Colonic mucosa (tissue), 4 donors: ENCODE data around the gene GCH1. TPM values are rescaled to one million over a fixed set of nuclear protein-coding genes. Genes with fewer than 3 reads are reported as not detected.

Experiments
- DNase-seq: peaks from one replicate; pipeline ENCODE4 v3.0.0-alpha.2; 2020
- H3K27ac ChIP-seq: fragments of 200-600 bp; one replicate; pipeline ENCODE4 v1.8.0; 2021
- H3K27me3 ChIP-seq: fragments of 200-600 bp; one replicate; pipeline ENCODE4 v1.8.0; 2021
- H3K36me3 ChIP-seq: fragments of 200-600 bp; one replicate; pipeline ENCODE4 v1.8.0; 2021
- H3K4me1 ChIP-seq: fragments of 200-600 bp; one replicate; pipeline ENCODE4 v1.8.0; 2021; ENCODE audit warnings: mild to moderate bottlenecking
- H3K4me3 ChIP-seq: fragments of 200-600 bp; one replicate; pipeline ENCODE4 v1.8.0; 2021
- H3K9ac ChIP-seq, 2 donors: one replicate each; pipeline ENCODE4 v1.7.0; 2013; ENCODE audit warnings: control low read depth in 2 of 2, low read depth in 2 of 2, low read length in 2 of 2
- H3K9me3 ChIP-seq: fragments of 200-600 bp; one replicate; pipeline ENCODE4 v1.8.0; 2021
- intact Hi-C: fragments of 100-400 bp; cut with DNase I; formaldehyde crosslinking; loops from one replicate; pipeline ENCODE4 v1.14.1; 2022
- total RNA-seq, 2 donors: library from RNA; stranded (reverse); fragmentation: NEBNext Ultra II Directional in 1 of 2; extraction: Animal tissue kit (Norgen Biotek cat#: 25700) in 1 of 2; gene quantifications; one replicate each; pipeline ENCODE4 v1.2.1, GENCODE V29; 2021
- TF ChIP-seq, protein P1 (sequence below): fragments of 200-600 bp; IDR thresholded peaks from one replicate; pipeline ENCODE4 v1.8.0; 2022; ENCODE audit warnings: antibody characterized with exemption, mild to moderate bottlenecking
- donor health status: healthy.
- donor health status: DM: no; HTN: no; CAD: no.
- donor health status: DM: no; HTN: no; CAD: no.

GCH1 gene
- total RNA-seq, 2 donors from 2014 or later = 20.4 to 30.8 TPM

DNA sequence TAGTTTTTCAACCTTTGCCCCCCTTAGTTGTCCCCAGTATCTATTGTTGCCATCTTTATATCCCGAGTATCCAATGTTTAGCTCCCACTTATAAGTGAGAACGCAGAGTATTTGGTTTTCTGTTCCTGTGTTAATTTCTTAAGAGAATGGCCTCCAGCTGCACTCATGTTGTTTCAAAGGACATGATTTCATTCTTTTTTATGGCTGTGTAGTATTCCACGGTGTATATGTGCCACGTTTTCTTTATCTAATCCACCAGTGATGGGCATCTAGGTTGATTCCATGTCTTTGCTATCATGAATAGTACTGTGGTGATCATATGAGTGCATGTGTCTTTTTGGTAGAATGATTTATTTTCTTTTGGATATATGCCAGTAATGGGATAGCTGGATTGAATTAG, 72.0 kb downstream of the GCH1 start:
- Histone ChIP-seq H3K27ac (no peak overlapping the region), H3K4me1 (no peaks in the 10 kb centered on the region), H3K4me3 (no peak overlapping the region), H3K9ac (no peak overlapping the region), H3K27me3 (no peaks in the 10 kb centered on the region), H3K36me3 (no peaks in the 10 kb centered on the region), H3K9me3 (no peaks in the 10 kb centered on the region)
- TF ChIP-seq, protein P1, sequence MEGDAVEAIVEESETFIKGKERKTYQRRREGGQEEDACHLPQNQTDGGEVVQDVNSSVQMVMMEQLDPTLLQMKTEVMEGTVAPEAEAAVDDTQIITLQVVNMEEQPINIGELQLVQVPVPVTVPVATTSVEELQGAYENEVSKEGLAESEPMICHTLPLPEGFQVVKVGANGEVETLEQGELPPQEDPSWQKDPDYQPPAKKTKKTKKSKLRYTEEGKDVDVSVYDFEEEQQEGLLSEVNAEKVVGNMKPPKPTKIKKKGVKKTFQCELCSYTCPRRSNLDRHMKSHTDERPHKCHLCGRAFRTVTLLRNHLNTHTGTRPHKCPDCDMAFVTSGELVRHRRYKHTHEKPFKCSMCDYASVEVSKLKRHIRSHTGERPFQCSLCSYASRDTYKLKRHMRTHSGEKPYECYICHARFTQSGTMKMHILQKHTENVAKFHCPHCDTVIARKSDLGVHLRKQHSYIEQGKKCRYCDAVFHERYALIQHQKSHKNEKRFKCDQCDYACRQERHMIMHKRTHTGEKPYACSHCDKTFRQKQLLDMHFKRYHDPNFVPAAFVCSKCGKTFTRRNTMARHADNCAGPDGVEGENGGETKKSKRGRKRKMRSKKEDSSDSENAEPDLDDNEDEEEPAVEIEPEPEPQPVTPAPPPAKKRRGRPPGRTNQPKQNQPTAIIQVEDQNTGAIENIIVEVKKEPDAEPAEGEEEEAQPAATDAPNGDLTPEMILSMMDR = no peak
- no peak for DNase-seq
- intact Hi-C loops = no loop called here

DNA sequence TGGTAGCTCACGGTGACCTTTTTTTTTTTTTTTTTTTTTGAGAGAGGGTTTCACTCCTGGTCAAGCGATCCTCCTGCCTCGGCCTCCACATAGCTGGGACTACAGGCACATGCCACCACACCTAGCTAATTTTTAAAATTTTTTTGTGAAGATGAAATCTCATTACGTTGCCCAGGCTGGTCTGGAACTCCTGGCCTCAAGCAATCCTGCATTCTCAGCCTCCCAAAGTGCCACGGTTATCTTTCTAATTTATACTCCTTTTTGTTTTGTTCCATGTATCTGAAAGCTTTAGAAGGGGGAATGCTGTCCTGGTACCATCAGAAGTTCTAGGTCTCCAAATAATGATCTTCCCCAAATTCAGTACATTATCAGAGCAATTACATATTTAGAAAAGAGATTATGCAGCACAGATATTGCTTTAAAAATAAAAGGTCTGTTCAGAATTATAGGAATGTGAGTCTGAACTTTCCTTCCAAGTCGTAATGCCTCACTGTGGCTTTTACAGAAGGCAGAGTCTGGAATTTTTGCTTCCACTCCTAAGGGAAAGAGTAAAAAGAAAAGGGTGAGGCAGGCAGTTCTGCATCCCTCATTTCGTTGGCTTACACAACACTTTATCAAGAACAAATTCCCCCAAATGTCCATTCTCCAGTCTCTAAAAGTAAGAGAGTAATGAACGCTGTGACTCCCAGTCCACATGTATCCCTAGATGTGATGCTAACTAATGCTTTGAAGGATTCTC, 73.0 kb downstream of the GCH1 start:
- Histone ChIP-seq H3K36me3 (no peaks in the 10 kb centered on the region), H3K27ac (no peak overlapping the region), H3K9ac (no peak overlapping the region), H3K27me3 (no peaks in the 10 kb centered on the region), H3K4me1 (no peaks in the 10 kb centered on the region), H3K9me3 (no peaks in the 10 kb centered on the region), H3K4me3 (no peak overlapping the region)
- DNase-seq = no peak
- intact Hi-C loops = no loop called here
- TF ChIP-seq, protein P1 = no peak

DNA sequence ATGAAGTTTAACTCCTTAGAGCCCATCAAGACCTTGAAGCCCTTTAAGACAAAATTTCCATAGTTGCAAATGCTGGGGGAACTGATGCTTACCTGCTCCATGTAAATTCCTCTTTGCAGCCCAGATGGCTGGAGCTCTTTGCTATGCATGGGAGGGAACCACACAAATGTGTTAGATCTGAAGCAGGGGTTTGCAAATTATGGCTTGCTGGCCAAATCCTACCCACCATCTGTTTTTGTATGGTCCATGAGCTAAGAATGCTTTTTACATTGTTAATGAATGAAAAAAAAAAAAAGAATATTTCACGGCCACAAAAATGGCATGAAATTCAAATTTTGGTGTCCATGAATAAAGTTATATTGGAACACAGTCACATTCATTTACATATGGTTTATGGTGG, 74.6 kb downstream of the GCH1 start:
- no peak overlapping the region for H3K4me3 ChIP-seq
- no peaks in the 10 kb centered on the region for H3K27me3 ChIP-seq
- H3K9me3 ChIP-seq = no peaks in the 10 kb centered on the region
- H3K27ac ChIP-seq = no peak overlapping the region
- intact Hi-C loops = no loop called here
- TF ChIP-seq, protein P1 = no peak
- no peak overlapping the region for H3K9ac ChIP-seq
- no peaks in the 10 kb centered on the region for H3K36me3 ChIP-seq
- DNase-seq = no peak
- no peaks in the 10 kb centered on the region for H3K4me1 ChIP-seq

DNA sequence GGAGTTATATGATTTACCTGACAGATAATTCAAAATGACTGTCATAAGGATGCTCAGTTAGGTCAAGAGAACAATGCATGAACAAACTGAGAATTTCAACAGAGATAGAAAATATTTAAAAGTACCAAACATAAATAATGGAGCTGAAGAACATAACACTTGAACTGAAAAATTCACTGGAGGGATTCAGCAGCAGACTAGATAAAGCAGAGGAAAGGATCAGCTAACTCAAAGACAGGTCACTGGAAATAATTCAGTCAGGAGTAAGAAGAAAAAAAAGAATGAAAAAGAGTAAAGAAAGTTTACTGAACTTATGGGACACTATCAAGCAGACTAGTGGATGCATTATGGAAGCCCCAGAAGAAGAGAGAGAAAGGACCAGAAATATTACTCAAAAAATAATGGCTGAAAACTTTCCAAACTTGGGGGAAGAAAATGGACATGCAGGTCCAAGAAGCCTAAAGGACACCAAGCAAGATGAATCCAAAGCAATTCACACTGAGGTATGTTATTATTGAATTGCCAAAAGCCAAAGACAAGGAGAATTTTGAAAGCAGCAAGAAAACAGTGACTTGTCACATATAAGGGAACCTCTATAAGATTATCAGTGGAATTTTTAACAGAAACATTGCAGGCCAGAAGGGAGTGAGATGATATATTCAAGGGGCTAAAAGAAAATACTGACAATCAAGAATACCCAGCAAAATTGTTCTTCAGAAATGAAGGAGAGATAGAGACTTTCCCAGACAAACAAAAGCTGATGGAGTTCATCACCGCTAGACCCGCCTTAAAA, 78.7 kb downstream of the GCH1 start:
- Histone ChIP-seq H3K36me3 (no peaks in the 10 kb centered on the region), H3K27ac (no peak overlapping the region), H3K9me3 (no peaks in the 10 kb centered on the region), H3K4me3 (no peak overlapping the region), H3K4me1 (no peaks in the 10 kb centered on the region), H3K9ac (no peak overlapping the region), H3K27me3 (no peaks in the 10 kb centered on the region)
- TF ChIP-seq, protein P1 = no peak
- intact Hi-C loops = no loop called here
- DNase-seq = no peak

DNA sequence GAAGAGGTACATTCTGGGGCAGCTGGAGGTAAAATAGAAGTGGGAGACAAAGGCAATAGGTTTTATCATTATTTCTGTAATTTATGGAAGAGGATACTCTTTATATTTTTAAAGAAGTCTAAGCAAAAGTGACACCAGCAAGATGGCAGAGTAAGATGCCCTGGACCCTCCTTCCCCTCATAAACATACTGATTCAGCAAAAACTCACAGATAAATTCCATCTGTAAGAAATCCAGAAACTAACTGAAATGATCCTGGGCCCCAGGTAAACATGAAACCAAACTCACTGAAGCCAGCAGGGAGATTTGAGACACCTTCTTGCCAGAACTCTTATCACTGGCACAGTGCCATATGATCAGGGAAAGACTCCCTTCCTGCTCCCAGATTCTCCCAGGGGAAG, 79.9 kb downstream of the GCH1 start:
- intact Hi-C loops = no loop called here
- Histone ChIP-seq H3K4me3 (no peak overlapping the region), H3K9me3 (no peaks in the 10 kb centered on the region), H3K9ac (no peak overlapping the region), H3K4me1 (no peaks in the 10 kb centered on the region), H3K27ac (no peak overlapping the region), H3K27me3 (no peaks in the 10 kb centered on the region), H3K36me3 (no peaks in the 10 kb centered on the region)
- DNase-seq = no peak
- TF ChIP-seq, protein P1 = no peak
